ENCODE measurements around the gene ZBTB39.

GRCh38 chr12:57016348-57016747 is 10.0 kb upstream of the ZBTB39 start, which contains the start of gene TAC3:
- no peak for TF ChIP-seq EZH2phosphoT487 (IDR thresholded peaks at IDR 0.05; ENCODE audit: insufficient read depth, low read depth)
- no peak for TF ChIP-seq EZH2 (IDR thresholded peaks at IDR 0.05; ENCODE audit: insufficient read depth, poor library complexity, severe bottlenecking)

Measured in GM23248 (cell line).